Measurements from ENCODE around the gene TMOD2.

DNA sequence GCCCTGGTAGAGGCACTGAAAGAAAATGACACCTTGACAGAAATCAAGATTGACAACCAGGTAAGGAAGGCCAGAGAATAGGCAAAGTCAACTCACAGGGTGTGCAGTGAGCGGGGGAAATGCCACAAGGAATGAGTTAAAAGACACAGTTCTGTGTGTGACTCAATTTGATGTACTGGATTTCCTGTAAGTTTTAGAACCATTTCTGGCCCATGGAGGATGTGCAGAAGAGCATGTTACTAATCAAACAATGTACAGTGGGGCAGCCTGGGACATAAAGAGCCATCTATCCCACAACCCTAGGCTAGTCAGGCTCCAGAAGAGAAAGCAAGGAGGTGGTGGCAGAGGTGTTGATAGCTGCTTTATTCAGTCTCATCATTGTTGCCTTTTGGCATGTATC, 46.9 kb downstream of the TMOD2 start:
- TF ChIP-seq EZH2 (IDR thresholded peaks at IDR 0.05; ENCODE audit: insufficient read depth, poor library complexity, severe bottlenecking) (no peak), EZH2phosphoT487 (IDR thresholded peaks at IDR 0.05; ENCODE audit: insufficient read depth, low read depth) (no peak)
